ENCODE measurements around the gene KCNQ1. TPM values are rescaled to one million over a fixed set of nuclear protein-coding genes. Genes with fewer than 3 reads are reported as not detected.

KCNQ1 gene
- total and polyA plus RNA-seq, 9 of the 15 experiments (the other 6 are each of a cell fraction or from before 2014, with no cell fraction given), result 0.44 TPM; not detected in 8

DNA sequence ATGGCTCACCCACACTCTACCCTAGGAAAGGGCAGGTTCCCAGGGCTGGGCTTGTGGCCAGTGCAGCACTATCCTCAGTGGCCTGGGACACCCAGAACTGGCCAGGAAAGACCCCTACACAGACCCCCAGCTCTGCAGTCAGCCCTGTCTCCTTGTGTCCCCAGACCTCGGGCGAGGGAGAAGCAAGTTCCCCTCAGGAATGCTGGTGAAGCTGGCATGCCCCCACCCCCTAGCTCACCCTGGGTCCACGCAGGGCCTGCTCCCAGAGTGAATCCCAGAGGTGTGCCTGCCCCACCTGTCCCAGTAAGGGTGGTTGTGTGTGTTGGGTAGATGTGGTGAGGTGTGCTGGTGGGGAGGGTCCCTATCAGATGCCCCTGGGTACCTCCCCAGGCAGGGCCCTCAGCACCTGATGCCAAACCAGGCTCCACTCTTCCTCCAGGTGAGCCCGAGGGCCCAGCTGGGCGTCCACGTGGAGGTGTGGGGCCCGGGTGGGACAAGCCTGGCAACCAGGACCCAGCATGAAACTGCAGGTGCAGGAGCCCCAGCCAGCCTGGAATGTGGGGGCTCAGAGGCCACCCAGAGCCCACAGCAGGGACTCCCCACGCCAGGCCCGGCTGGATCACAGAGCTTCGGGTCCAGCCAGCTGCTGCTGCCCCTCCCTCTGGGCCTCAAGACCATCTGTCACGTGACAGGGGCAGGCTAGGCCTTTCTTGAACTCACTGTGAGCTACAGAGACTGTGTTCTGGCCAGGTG, 303.4 kb downstream of the KCNQ1 start (continued):
- TF ChIP-seq RBM14 (IDR thresholded peaks at IDR 0.05; ENCODE audit: borderline replicate concordance, insufficient read depth, low read depth, low read length), result no peak
- TF ChIP-seq ZBTB7A (IDR thresholded peaks at IDR 0.05; ENCODE audit: borderline replicate concordance, control insufficient read depth, low read depth, low read length), result no peak
- TF ChIP-seq TGIF2 (CRISPR knock-in tag; IDR thresholded peaks at IDR 0.05), result no peak
- TF ChIP-seq RNF2 (IDR thresholded peaks at IDR 0.05), result no peak
- TF ChIP-seq ZNF512 (tag; IDR thresholded peaks at IDR 0.05), result no peak
- no peak for TF ChIP-seq PURB (CRISPR knock-in tag; IDR thresholded peaks at IDR 0.05; ENCODE audit: low read depth)
- no peak for TF ChIP-seq TRIM28 (IDR thresholded peaks at IDR 0.05)
- TF ChIP-seq, protein P1, sequence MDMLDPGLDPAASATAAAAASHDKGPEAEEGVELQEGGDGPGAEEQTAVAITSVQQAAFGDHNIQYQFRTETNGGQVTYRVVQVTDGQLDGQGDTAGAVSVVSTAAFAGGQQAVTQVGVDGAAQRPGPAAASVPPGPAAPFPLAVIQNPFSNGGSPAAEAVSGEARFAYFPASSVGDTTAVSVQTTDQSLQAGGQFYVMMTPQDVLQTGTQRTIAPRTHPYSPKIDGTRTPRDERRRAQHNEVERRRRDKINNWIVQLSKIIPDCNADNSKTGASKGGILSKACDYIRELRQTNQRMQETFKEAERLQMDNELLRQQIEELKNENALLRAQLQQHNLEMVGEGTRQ (CRISPR knock-in tag; IDR thresholded peaks at IDR 0.05), result peak; percentile 72
- no peak for TF ChIP-seq ZNF764 (CRISPR knock-in tag; IDR thresholded peaks at IDR 0.05; ENCODE audit: low read depth)
- peak; percentile 76; the same call in 1 of the 2 replicates for TF ChIP-seq TOE1 (IDR thresholded peaks at IDR 0.05; ENCODE audit: borderline replicate concordance)
- TF ChIP-seq TOE1 (CRISPR knock-in tag; IDR thresholded peaks at IDR 0.05; ENCODE audit: borderline replicate concordance, low read depth), result no peak
- TF ChIP-seq, protein P2, sequence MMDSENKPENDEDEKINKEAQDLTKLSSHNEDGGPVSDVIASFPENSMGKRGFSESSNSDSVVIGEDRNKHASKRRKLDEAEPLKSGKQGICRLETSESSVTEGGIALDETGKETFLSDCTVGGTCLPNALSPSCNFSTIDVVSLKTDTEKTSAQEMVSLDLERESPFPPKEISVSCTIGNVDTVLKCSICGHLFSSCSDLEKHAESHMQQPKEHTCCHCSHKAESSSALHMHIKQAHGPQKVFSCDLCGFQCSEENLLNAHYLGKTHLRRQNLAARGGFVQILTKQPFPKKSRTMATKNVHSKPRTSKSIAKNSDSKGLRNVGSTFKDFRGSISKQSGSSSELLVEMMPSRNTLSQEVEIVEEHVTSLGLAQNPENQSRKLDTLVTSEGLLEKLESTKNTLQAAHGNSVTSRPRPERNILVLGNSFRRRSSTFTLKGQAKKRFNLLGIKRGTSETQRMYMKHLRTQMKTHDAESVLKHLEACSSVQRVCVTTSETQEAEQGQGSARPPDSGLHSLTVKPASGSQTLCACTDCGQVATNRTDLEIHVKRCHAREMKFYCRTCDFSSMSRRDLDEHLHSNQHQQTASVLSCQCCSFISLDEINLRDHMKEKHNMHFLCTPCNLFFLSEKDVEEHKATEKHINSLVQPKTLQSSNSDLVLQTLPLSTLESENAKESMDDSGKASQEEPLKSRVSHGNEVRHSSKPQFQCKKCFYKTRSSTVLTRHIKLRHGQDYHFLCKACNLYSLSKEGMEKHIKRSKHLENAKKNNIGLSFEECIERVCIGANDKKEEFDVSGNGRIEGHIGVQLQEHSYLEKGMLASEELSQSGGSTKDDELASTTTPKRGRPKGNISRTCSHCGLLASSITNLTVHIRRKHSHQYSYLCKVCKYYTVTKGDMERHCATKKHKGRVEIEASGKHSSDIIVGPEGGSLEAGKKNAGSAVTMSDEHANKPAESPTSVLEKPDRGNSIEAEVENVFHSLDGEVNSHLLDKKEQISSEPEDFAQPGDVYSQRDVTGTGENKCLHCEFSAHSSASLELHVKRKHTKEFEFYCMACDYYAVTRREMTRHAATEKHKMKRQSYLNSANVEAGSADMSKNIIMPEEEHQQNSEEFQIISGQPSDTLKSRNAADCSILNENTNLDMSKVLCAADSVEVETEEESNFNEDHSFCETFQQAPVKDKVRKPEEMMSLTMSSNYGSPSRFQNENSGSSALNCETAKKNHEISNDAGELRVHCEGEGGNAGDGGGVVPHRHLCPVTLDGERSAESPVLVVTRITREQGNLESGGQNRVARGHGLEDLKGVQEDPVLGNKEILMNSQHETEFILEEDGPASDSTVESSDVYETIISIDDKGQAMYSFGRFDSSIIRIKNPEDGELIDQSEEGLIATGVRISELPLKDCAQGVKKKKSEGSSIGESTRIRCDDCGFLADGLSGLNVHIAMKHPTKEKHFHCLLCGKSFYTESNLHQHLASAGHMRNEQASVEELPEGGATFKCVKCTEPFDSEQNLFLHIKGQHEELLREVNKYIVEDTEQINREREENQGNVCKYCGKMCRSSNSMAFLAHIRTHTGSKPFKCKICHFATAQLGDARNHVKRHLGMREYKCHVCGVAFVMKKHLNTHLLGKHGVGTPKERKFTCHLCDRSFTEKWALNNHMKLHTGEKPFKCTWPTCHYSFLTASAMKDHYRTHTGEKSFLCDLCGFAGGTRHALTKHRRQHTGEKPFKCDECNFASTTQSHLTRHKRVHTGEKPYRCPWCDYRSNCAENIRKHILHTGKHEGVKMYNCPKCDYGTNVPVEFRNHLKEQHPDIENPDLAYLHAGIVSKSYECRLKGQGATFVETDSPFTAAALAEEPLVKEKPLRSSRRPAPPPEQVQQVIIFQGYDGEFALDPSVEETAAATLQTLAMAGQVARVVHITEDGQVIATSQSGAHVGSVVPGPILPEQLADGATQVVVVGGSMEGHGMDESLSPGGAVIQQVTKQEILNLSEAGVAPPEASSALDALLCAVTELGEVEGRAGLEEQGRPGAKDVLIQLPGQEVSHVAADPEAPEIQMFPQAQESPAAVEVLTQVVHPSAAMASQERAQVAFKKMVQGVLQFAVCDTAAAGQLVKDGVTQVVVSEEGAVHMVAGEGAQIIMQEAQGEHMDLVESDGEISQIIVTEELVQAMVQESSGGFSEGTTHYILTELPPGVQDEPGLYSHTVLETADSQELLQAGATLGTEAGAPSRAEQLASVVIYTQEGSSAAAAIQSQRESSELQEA (IDR thresholded peaks at IDR 0.05; ENCODE audit: low read depth), result no peak
- no peak for TF ChIP-seq SAFB2 (IDR thresholded peaks at IDR 0.05; ENCODE audit: borderline replicate concordance, low read depth, low read length, severe bottlenecking)
- no peak for TF ChIP-seq MXI1 (IDR thresholded peaks at IDR 0.05; ENCODE audit: low read depth, low read length)
- 0 out of 2 replicates have a peak, but pooled peaks have one; percentile 27 for TF ChIP-seq CBFA2T2 (conservative IDR thresholded peaks at IDR 0.05)
- TF ChIP-seq, protein P3, sequence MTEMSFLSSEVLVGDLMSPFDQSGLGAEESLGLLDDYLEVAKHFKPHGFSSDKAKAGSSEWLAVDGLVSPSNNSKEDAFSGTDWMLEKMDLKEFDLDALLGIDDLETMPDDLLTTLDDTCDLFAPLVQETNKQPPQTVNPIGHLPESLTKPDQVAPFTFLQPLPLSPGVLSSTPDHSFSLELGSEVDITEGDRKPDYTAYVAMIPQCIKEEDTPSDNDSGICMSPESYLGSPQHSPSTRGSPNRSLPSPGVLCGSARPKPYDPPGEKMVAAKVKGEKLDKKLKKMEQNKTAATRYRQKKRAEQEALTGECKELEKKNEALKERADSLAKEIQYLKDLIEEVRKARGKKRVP (CRISPR knock-in tag; IDR thresholded peaks at IDR 0.05), result no peak
- no peak for TF ChIP-seq BMI1 (IDR thresholded peaks at IDR 0.05; ENCODE audit: low read length)
